ENCODE measurements around the gene HIVEP3.

HIVEP3 gene

GRCh38 chr1:41639332-41639936, 279.3 kb downstream of the HIVEP3 start:
- TF ChIP-seq YY1 (IDR thresholded peaks at IDR 0.05; ENCODE audit: low read depth) (no peak), TEAD4 (IDR thresholded peaks at IDR 0.05) (no peak), CEBPB (IDR thresholded peaks at IDR 0.05) (no peak), MAX (IDR thresholded peaks at IDR 0.05) (no peak), RAD21 (IDR thresholded peaks at IDR 0.05; ENCODE audit: low read depth) (no peak), EGR1 (IDR thresholded peaks at IDR 0.05) (no peak), CREB1 (IDR thresholded peaks at IDR 0.05; ENCODE audit: low read depth) (no peak), ZBTB7A (IDR thresholded peaks at IDR 0.05; ENCODE audit: low read depth) (no peak), NFIC (IDR thresholded peaks at IDR 0.05) (no peak), FOXM1 (IDR thresholded peaks at IDR 0.05; ENCODE audit: borderline replicate concordance, low read depth) (no peak), TCF12 (IDR thresholded peaks at IDR 0.05; ENCODE audit: low read depth) (no peak)
- TF ChIP-seq, protein P1, sequence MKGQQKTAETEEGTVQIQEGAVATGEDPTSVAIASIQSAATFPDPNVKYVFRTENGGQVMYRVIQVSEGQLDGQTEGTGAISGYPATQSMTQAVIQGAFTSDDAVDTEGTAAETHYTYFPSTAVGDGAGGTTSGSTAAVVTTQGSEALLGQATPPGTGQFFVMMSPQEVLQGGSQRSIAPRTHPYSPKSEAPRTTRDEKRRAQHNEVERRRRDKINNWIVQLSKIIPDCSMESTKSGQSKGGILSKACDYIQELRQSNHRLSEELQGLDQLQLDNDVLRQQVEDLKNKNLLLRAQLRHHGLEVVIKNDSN (IDR thresholded peaks at IDR 0.05) = no peak

- TF ChIP-seq ZBTB7A (IDR thresholded peaks at IDR 0.05; ENCODE audit: low read depth) = no peak
- TF ChIP-seq MAX (IDR thresholded peaks at IDR 0.05) = no peak
- TF ChIP-seq REST (IDR thresholded peaks at IDR 0.05; ENCODE audit: low read depth) = peak; percentile 53
Observed at GRCh38 chr1:41638086-41639024, 280.4 kb downstream of the HIVEP3 start.

GRCh38 chr1:41637367-41637766, 281.4 kb downstream of the HIVEP3 start:
- TF ChIP-seq FOXM1 (IDR thresholded peaks at IDR 0.05; ENCODE audit: borderline replicate concordance, low read depth) (no peak), RAD21 (IDR thresholded peaks at IDR 0.05; ENCODE audit: low read depth) (no peak), NFIC (IDR thresholded peaks at IDR 0.05) (no peak), EP300 (IDR thresholded peaks at IDR 0.05; ENCODE audit: borderline replicate concordance) (no peak), CREB1 (IDR thresholded peaks at IDR 0.05; ENCODE audit: low read depth) (no peak), EGR1 (IDR thresholded peaks at IDR 0.05) (no peak), ZBTB7A (IDR thresholded peaks at IDR 0.05; ENCODE audit: low read depth) (no peak)
- TF ChIP-seq, protein P1 (IDR thresholded peaks at IDR 0.05) = no peak

GRCh38 chr1:41633764-41634163, 285.0 kb downstream of the HIVEP3 start:
- no peak for TF ChIP-seq TAF1 (IDR thresholded peaks at IDR 0.05; ENCODE audit: low read depth)
- TF ChIP-seq CEBPB (IDR thresholded peaks at IDR 0.05) = no peak
- no peak for TF ChIP-seq CREB1 (IDR thresholded peaks at IDR 0.05; ENCODE audit: low read depth)
- TF ChIP-seq YY1 (IDR thresholded peaks at IDR 0.05; ENCODE audit: low read depth) = no peak
- TF ChIP-seq, protein P1 (IDR thresholded peaks at IDR 0.05) = no peak
- TF ChIP-seq NFIC (IDR thresholded peaks at IDR 0.05) = no peak
- TF ChIP-seq ZBTB7A (IDR thresholded peaks at IDR 0.05; ENCODE audit: low read depth) = no peak

- no peak for TF ChIP-seq CREB1 (IDR thresholded peaks at IDR 0.05; ENCODE audit: low read depth)
- no peak for TF ChIP-seq NFIC (IDR thresholded peaks at IDR 0.05)
- no peak for TF ChIP-seq TEAD4 (IDR thresholded peaks at IDR 0.05)
- TF ChIP-seq TCF12 (IDR thresholded peaks at IDR 0.05; ENCODE audit: low read depth) = no peak
- TF ChIP-seq TAF1 (IDR thresholded peaks at IDR 0.05; ENCODE audit: low read depth) = no peak
- TF ChIP-seq RAD21 (IDR thresholded peaks at IDR 0.05; ENCODE audit: low read depth) = no peak
- TF ChIP-seq FOXM1 (IDR thresholded peaks at IDR 0.05; ENCODE audit: borderline replicate concordance, low read depth) = no peak
- no peak for TF ChIP-seq EP300 (IDR thresholded peaks at IDR 0.05; ENCODE audit: borderline replicate concordance)
- TF ChIP-seq, protein P1 (IDR thresholded peaks at IDR 0.05) = no peak
- TF ChIP-seq EGR1 (IDR thresholded peaks at IDR 0.05) = no peak
- no peak for TF ChIP-seq CEBPB (IDR thresholded peaks at IDR 0.05)
- no peak for TF ChIP-seq REST (IDR thresholded peaks at IDR 0.05; ENCODE audit: low read depth)
- TF ChIP-seq ZBTB7A (IDR thresholded peaks at IDR 0.05; ENCODE audit: low read depth) = no peak
- TF ChIP-seq MAX (IDR thresholded peaks at IDR 0.05) = no peak
Observed at GRCh38 chr1:41632781-41633575, 285.7 kb downstream of the HIVEP3 start.
